ENCODE measurements around the gene MMP15. TPM values are rescaled to one million over a fixed set of nuclear protein-coding genes. Genes with fewer than 3 reads are reported as not detected.
A peak's percentile ranks its signal among the peaks of the same experiment; 100 is the strongest.
"Not testable (repeated sequence)": the region's sequence is repeated elsewhere in the genome, so short reads cannot be mapped to it uniquely, and the experiment has no call there.

Gene MMP15
- total RNA-seq, 1 donor from 2014 or later: 89.2 TPM

DNA sequence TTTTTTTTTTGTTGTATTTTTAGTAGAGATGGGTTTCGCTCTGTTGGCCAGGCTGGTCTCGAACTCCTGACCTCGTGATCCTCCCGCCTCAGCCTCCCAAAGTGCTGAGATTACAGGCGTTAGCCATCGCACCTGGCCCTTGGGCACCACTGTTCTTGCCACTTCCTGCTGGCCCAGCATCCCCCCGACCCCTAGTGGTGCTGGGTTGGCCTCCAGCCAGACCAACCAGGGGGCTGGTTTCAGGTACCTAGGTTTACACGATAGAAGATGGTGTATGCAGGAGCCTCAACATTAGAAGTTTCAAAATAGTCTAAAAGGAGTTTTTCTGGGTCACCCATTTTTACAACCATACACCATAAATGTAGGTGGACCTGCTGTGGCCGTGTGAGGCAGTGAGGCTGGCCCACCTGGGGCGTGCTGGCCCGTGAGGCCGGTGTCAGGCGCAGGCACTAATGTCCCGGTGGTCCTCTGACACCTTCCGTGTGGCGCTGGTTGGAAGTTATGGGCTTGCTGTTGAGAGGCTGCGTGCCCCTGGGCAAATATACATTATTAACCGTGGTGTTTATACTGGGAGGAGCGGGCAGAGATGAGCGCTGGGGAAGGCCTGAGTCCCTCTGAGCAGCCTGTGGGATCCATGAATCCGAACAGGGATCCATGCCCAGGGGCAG is 60.2 kb downstream of the MMP15 start:
- no peak for DNase-seq (ENCODE audit: low read depth)

DNA sequence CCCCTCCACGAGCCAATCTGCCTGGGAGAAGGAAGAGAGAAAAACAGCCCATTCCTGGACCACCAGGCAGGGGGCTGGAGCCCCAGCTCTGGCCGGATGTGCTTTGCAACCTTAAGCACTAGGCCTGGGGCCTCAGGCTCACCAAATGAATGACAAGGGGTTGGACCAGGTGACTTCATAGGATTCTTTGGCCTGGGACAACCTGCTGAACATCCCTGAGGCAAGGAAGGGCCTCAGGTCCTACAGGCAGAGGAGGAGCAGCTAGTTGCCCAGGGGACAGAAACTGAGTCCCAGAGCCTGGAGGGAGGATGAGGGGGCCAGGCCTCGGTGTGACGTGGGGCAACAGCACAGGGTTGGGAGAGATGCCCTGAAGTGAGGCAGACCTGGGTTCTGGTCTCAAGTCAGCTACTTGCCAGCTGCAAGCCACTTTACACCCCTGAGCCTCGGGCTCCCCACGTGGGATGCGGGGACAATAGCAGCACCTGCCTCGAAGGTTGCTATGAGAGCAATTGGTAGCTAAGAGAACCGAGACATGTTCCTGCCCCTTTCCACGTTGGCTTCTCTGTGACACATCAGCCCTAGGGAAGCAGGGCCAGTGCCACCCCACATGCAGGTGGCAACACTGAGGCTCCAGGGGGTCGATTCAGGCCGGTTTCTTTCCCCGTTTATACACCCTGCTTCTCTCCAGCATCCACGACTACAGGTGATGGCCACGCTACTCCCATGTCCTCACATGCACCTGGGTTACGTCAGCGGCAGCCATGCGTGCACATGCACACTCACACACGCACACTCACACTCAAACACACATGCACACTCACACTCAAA is 61.0 kb downstream of the MMP15 start:
- DNase-seq (ENCODE audit: low read depth): no peak

DNA sequence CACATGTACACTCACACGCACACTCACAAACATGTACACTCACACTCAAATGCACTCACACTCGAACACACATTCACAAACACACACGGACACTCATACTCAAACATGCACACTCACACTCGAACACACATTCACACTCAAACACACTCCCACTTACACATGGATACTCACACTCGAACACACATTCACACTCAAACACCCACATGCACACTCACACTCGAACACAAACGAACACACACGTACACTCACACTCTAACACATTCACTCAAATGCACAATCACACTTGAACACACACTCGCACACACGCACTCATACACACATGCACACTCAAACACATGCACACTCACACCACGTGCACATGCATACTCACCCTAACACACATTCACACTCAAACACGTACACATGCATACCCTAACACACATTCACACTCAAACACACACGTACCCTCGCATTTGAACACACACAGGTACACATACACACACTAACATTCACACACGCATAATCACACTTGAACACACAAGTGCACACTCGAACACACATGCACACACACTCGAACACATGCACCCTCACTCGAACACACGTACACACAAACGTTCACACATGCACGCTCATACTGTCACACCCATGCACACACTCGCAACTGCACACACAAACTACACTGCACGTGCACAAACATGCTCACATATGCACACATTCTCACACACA is 61.8 kb downstream of the MMP15 start:
- DNase-seq (ENCODE audit: low read depth): no peak

GRCh38 chr16:58088091-58088490 is 62.5 kb downstream of the MMP15 start:
- peak; percentile 21 for DNase-seq (ENCODE audit: low read depth)

- DNase-seq (ENCODE audit: low read depth): not testable (repeated sequence)
Observed at GRCh38 chr16:58090396-58090795, 64.8 kb downstream of the MMP15 start.

- no peak for DNase-seq (ENCODE audit: low read depth)
Observed at GRCh38 chr16:58094026-58094425, 68.5 kb downstream of the MMP15 start.

DNA sequence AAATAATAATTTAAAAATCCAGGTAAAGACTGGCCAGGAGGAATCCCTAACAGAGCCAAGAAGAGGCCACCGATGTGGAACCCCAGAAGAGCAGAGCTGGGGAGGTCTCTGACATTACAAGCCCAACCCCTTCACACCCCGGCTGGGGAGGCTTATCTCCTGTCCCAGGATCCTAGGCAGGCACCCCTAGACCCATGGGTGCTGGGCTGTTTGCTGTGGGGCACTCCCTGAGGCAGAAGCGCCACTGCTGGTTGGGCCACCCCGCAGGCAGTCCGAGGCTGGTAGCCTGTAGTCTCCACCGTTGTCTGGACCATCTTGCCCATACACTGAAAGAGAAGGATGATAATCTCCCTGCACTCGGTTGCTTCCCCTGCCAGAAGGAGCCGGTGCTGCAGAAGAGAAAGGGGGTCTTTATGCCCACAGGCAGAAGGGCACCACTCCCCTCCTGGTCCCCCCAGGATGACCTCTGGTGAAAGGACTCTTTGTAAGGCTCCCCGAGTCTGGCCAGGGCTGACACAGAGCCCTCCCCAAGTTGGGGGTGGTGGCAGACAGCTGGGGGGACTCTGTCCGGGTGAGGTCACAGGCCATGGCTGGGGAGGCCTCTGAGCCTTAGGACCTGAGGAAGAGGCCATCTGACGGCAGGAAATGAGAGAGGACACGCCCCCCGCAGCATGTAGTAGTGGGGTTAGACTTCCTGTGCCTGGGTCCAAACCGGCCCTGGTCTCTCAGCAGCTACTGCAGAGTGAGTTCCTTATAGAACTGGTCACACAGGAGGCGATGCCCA is 69.4 kb downstream of the MMP15 start:
- no peak for DNase-seq (ENCODE audit: low read depth)

DNA sequence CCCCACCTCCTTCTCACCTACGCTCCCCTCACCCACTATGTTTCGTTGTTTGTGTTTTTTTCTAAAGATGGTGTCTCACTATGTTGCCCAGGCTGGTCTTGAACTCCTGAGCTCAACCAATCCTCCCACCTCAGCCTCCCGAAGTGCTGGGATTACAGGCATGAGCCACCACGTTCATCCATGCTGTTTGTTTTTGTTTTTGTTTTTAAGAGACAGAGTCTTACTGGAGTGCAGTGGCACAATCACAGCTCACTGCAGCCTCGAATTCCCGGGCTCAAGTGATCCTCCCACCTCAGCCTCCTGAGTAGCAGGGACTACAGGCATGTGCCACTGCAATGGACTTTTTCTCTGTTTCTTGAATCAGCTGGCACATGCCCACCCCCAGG is 70.0 kb downstream of the MMP15 start:
- DNase-seq (ENCODE audit: low read depth): not testable (repeated sequence)

GRCh38 chr16:58096249-58096648 is 70.7 kb downstream of the MMP15 start:
- peak; percentile 20 for DNase-seq (ENCODE audit: low read depth)

Other genes with a start within 250 kb of the MMP15 start
- 55.6 and 64.5 TPM in 2 replicates for gene KIFC3, start 223.3 kb upstream of the MMP15 start, total RNA-seq
- gene CNGB1, start 54.6 kb upstream of the MMP15 start, total RNA-seq: not detected in 2 replicates
- gene ZNF319, start 25.1 kb upstream of the MMP15 start, total RNA-seq: 3.9 and 4.3 TPM in 2 replicates
- 9.4 and 23.8 TPM in 2 replicates for gene USB1, start 24.3 kb upstream of the MMP15 start, total RNA-seq
- 123 and 132 TPM in 2 replicates for gene CFAP20, start 103.6 kb downstream of the MMP15 start, total RNA-seq
- gene CSNK2A2, start 172.4 kb downstream of the MMP15 start, total RNA-seq: 36.1 and 50.6 TPM in 2 replicates